ENCODE results near the gene MSRB1. TPM values are rescaled to one million over a fixed set of nuclear protein-coding genes. Genes with fewer than 3 reads are reported as not detected.
A peak's percentile ranks its signal among the peaks of the same experiment; 100 is the strongest.

The MSRB1 gene
- total and polyA plus RNA-seq, 9 of the 15 experiments (the other 6 are each of a cell fraction or from before 2014, with no cell fraction given) = 5.4 to 33.7 (median 25.7) TPM

- no peak for TF ChIP-seq ASH1L (IDR thresholded peaks at IDR 0.05; ENCODE audit: borderline replicate concordance, low read depth, partially characterized antibody)
- TF ChIP-seq MAX (CRISPR knock-in tag; IDR thresholded peaks at IDR 0.05) = peak; percentile 65
- no peak for TF ChIP-seq PBX2 (CRISPR knock-in tag; IDR thresholded peaks at IDR 0.05; ENCODE audit: low read depth)
- TF ChIP-seq PBX2 (tag; conservative IDR thresholded peaks at IDR 0.05; ENCODE audit: low read depth) = no peak
- TF ChIP-seq AFF1 (IDR thresholded peaks at IDR 0.05; ENCODE audit: low read depth in 1 of 2, partially characterized antibody in 2 of 2) = no peak
- no peak for TF ChIP-seq RBM17 (IDR thresholded peaks at IDR 0.05; ENCODE audit: borderline replicate concordance, low read depth, low read length)
- no peak for TF ChIP-seq MTF1 (CRISPR knock-in tag; IDR thresholded peaks at IDR 0.05; ENCODE audit: borderline replicate concordance)
- peak; percentile 57; the same call in 1 of the 2 replicates for TF ChIP-seq CEBPG (CRISPR knock-in tag; IDR thresholded peaks at IDR 0.05)
- TF ChIP-seq CEBPG (tag; conservative IDR thresholded peaks at IDR 0.05 in 1 of 2, IDR thresholded peaks at IDR 0.05 in 1 of 2) = 0 out of 4 replicates have a peak, but pooled peaks of 1 of the 2 experiments have one; percentile 26
- TF ChIP-seq U2AF2 (optimal IDR thresholded peaks at IDR 0.05; ENCODE audit: low read depth, low read length) = no peak
- peak; percentile 94 for TF ChIP-seq ZNF766 (CRISPR knock-in tag; conservative IDR thresholded peaks at IDR 0.05)
- TF ChIP-seq ZNF398 (CRISPR knock-in tag; IDR thresholded peaks at IDR 0.05) = no peak
- TF ChIP-seq SRF (CRISPR knock-in tag; IDR thresholded peaks at IDR 0.05) = no peak
- TF ChIP-seq ZBED1 (IDR thresholded peaks at IDR 0.05) = no peak
- no peak for TF ChIP-seq ZNF354B (CRISPR knock-in tag; IDR thresholded peaks at IDR 0.05)
Observed at GRCh38 chr16:1983544-1984346, 40.7 kb upstream of the MSRB1 start, which contains the start of gene GFER (continued).
